Neural cell (in vitro differentiated cells): ENCODE data around the gene CEP78. TPM values are rescaled to one million over a fixed set of nuclear protein-coding genes. Genes with fewer than 3 reads are reported as not detected.

Experiments used
- H2AFZ ChIP-seq: fragments of 200-600, 300-800 bp; sonication (generic), shearing (Covaris generic); 2 replicates; pipeline ENCODE4 v1.6.0; 2014; ENCODE audit warnings: low read depth, mild to moderate bottlenecking, antibody characterized with exemption, low read length, moderate library complexity
- H3F3A ChIP-seq: fragments of 200-600 bp; shearing (Covaris generic); 2 replicates; pipeline ENCODE4 v1.6.1; 2016; ENCODE audit warnings: mild to moderate bottlenecking, moderate library complexity, mixed read lengths, antibody characterized with exemption, low read length; ENCODE audit not compliant: insufficient read depth, poor library complexity, severe bottlenecking
- H3K27ac ChIP-seq: fragments of 200-600, 300-800 bp; sonication (generic), shearing (Covaris generic); 2 replicates; pipeline ENCODE4 v1.5.1; 2014; ENCODE audit warnings: mild to moderate bottlenecking, low read length, moderate library complexity
- H3K27me3 ChIP-seq: fragments of 300-800, 200-600 bp; sonication (generic), shearing (Covaris generic); 2 replicates; pipeline ENCODE4 v1.6.0; 2014; ENCODE audit warnings: mild to moderate bottlenecking, low read depth, low read length, moderate library complexity; ENCODE audit not compliant: insufficient read depth
- H3K36me3 ChIP-seq: fragments of 300-800, 200-600 bp; sonication (generic), shearing (Covaris generic); 2 replicates; pipeline ENCODE4 v1.5.1; 2014; ENCODE audit warnings: mild to moderate bottlenecking, antibody characterized with exemption, low read length, moderate library complexity; ENCODE audit not compliant: insufficient read depth
- H3K4me2 ChIP-seq: fragments of 300-800, 200-600 bp; sonication (generic), shearing (Covaris generic); 2 replicates; pipeline ENCODE4 v1.6.0; 2014; ENCODE audit warnings: mild to moderate bottlenecking, low read length
- H3K4me3 ChIP-seq: fragments of 300-800, 200-600 bp; sonication (generic), shearing (Covaris generic); 2 replicates; pipeline ENCODE4 v1.5.1; 2014; ENCODE audit warnings: mild to moderate bottlenecking, low read length, moderate library complexity
- H3K79me2 ChIP-seq: fragments of 200-600 bp; shearing (Covaris generic); replicated peaks from 2 replicates; pipeline ENCODE4 v1.6.0; 2014; ENCODE audit warnings: mild to moderate bottlenecking, low read length, moderate library complexity; ENCODE audit not compliant: insufficient read depth
- H3K9ac ChIP-seq: fragments of 300-800, 200-600 bp; sonication (generic), shearing (Covaris generic); 2 replicates; pipeline ENCODE4 v1.6.1; 2016; ENCODE audit warnings: mild to moderate bottlenecking, low read length, mixed read lengths
- H3K9me2 ChIP-seq: fragments of 200-600 bp; shearing (Covaris generic); 2 replicates; pipeline ENCODE4 v1.6.1; 2016; ENCODE audit warnings: mild to moderate bottlenecking, low read length, mixed read lengths; ENCODE audit not compliant: insufficient read depth
- H3K9me3 ChIP-seq: fragments of 200-600, 300-800 bp; sonication (generic), shearing (Covaris generic); 2 replicates; pipeline ENCODE4 v1.6.1; 2016; ENCODE audit warnings: mild to moderate bottlenecking, mixed run types, low read length, moderate library complexity, mixed read lengths
- H4K20me1 ChIP-seq: fragments of 200-600 bp; shearing (Covaris generic); 2 replicates; pipeline ENCODE4 v1.6.1; 2016; ENCODE audit warnings: mild to moderate bottlenecking, mixed run types; ENCODE audit not compliant: insufficient read depth
- CTCF ChIP-seq: fragments of 450-650 bp; IDR thresholded peaks from 2 replicates; pipeline ENCODE4 v1.5.1; 2014; ENCODE audit warnings: antibody characterized with exemption, mild to moderate bottlenecking, moderate library complexity; ENCODE audit not compliant: poor library complexity, severe bottlenecking
- EP300 ChIP-seq: fragments of 450-650 bp; conservative IDR thresholded peaks from 2 replicates; pipeline ENCODE4 v1.6.1; 2014; ENCODE audit warnings: antibody characterized with exemption, mild to moderate bottlenecking, moderate library complexity; ENCODE audit not compliant: poor library complexity, severe bottlenecking
- EZH2 ChIP-seq: fragments of 200-600, 300-800 bp; shearing (Covaris generic), sonication (generic); IDR thresholded peaks from 2 replicates; pipeline ENCODE4 v1.6.1; 2014; ENCODE audit warnings: antibody characterized with exemption, low read length, borderline replicate concordance, mild to moderate bottlenecking; ENCODE audit not compliant: insufficient read depth, poor library complexity, severe bottlenecking
- MXI1 ChIP-seq: fragments of 450-650 bp; conservative IDR thresholded peaks from 2 replicates; pipeline ENCODE4 v1.6.1; 2014; ENCODE audit warnings: antibody characterized with exemption, mild to moderate bottlenecking; ENCODE audit not compliant: poor library complexity, severe bottlenecking
- POLR2AphosphoS5 ChIP-seq: IDR thresholded peaks from 2 replicates; pipeline ENCODE4 v1.6.1; 2012
- RAD21 ChIP-seq: fragments of 450-650 bp; conservative IDR thresholded peaks from 2 replicates; pipeline ENCODE4 v1.6.1; 2014; ENCODE audit warnings: antibody characterized with exemption, mild to moderate bottlenecking, moderate library complexity
- REST ChIP-seq: IDR thresholded peaks from 2 replicates; pipeline ENCODE4 v1.6.1; 2012; ENCODE audit warnings: borderline replicate concordance
- SMC3 ChIP-seq: fragments of 450-650 bp; conservative IDR thresholded peaks from 2 replicates; pipeline ENCODE4 v1.6.1; 2014; ENCODE audit warnings: antibody characterized with exemption, mild to moderate bottlenecking, moderate library complexity; ENCODE audit not compliant: poor library complexity
- TAF1 ChIP-seq: IDR thresholded peaks from 2 replicates; pipeline ENCODE4 v1.6.1; 2012; ENCODE audit warnings: low read depth
- polyA plus RNA-seq: library from polyadenylated mRNA; depleted of rRNA; stranded (reverse); fragments of >200 nt; gene quantifications from 2 replicates; pipeline ENCODE4 v1.2.3, GENCODE V29; 2014

Gene CEP78
- polyA plus RNA-seq, 1 donor from 2014 or later: 57.8 TPM

DNA sequence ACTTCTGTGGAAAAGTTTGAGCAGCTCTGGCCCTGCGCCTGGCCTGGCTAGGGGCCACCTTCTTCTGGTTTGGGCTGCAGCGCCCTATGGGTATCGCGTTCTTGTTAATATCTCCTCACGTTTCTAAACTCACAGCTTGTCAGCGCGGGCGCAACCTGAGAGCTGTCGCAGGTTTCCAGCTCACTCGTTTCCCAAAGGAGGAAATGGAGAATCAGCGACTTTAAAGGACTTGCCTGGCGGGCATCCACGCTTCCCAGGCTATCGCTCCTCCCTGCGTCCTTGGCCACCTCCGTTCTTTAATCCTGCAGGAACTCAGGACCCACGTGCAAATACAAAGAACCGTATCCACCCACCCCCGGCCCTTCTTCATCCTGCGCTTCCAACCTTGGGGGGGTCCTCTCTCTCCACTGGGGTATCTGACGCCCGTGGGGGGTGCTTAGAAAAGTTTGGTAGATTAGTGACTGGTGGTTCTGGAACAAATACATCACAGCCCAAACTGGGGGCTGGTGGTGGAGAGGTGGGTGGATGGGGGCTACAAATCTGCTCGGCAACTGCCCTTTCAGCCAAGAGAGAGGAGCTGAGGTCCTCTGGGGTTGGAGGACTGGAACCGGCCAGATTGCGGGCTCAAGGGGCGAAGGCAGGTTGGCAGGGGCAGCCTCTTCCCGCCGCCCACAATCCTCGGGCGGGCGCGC, 60.5 kb downstream of the CEP78 start:
- Histone ChIP-seq H3K27me3 (no peaks in the 10 kb centered on the region), H3K9me2 (no peaks in the 10 kb centered on the region), H3F3A (no peaks in the 10 kb centered on the region), H3K4me3 (peak overlapping the region; percentile 99), H3K36me3 (no peaks in the 10 kb centered on the region), H3K9me3 (no peaks in the 10 kb centered on the region), H4K20me1 (no peaks in the 10 kb centered on the region), H3K9ac (peak overlapping the region; percentile 79), H3K79me2 (peaks cover 27% of the 10 kb centered on the region), H2AFZ (peak overlapping the region; percentile 92), H3K27ac (peak overlapping the region; percentile 82), H3K4me2 (peak overlapping the region; percentile 98)
- TF ChIP-seq MXI1: peak; percentile 21
- TF ChIP-seq SMC3: no peak

- H3K9ac ChIP-seq: peak within 1 kb of the TSS; percentile 79
- H4K20me1 ChIP-seq: no peaks in the 10 kb centered on the region
- H3K4me2 ChIP-seq: peak within 1 kb of the TSS; percentile 98
- H3K9me2 ChIP-seq: no peaks in the 10 kb centered on the region
- TF ChIP-seq EP300: peak; percentile 40
- peak; percentile 50 for TF ChIP-seq RAD21
- TF ChIP-seq REST: peak; percentile 82
- TF ChIP-seq SMC3: peak; percentile 43
- no peak for TF ChIP-seq EZH2
- peak; percentile 66 for TF ChIP-seq CTCF
- peak; percentile 72 for TF ChIP-seq POLR2AphosphoS5
- peak; percentile 69 for TF ChIP-seq TAF1
- TF ChIP-seq MXI1: peak; percentile 96
- H2AFZ ChIP-seq: peak within 1 kb of the TSS; percentile 92
- no peaks in the 10 kb centered on the region for H3K9me3 ChIP-seq
- peaks cover 28% of the 10 kb centered on the region for H3K79me2 ChIP-seq
- no peaks in the 10 kb centered on the region for H3K27me3 ChIP-seq
- H3K36me3 ChIP-seq: no peaks in the 10 kb centered on the region
- peak within 1 kb of the TSS; percentile 82 for H3K27ac ChIP-seq
- peak within 1 kb of the TSS; percentile 99 for H3K4me3 ChIP-seq
- H3F3A ChIP-seq: no peaks in the 10 kb centered on the region
These were observed 61.2 kb downstream of the CEP78 start, which contains the start of gene PSAT1 for GRCh38 chr9:78296893-78297671. PSAT1 (plus strand) TSS chr9:78297125; CDS start chr9:78297211, 86 bp downstream.
